Lung microvascular endothelial cell (primary cell): ENCODE results near the gene CX3CR1. TPM values are rescaled to one million over a fixed set of nuclear protein-coding genes. Genes with fewer than 3 reads are reported as not detected.

Experiments
- DNase-seq, 2 donors: peaks; one replicate each; pipeline versions ENCODE4 v3.0.0 to v3.0.0-alpha.2; 2010; ENCODE audit warnings: low read depth in 2 of 2
- total RNA-seq: library from RNA; depleted of rRNA; stranded (reverse); fragments of >200 nt; gene quantifications from 2 replicates; pipeline ENCODE4 v1.2.1, GENCODE V29; 2014

Gene CX3CR1
- total RNA-seq, 1 donor from 2014 or later, result not detected

GRCh38 chr3:39222939-39223338, 56.9 kb downstream of the CX3CR1 start:
- DNase-seq, result no peak

GRCh38 chr3:39222462-39222861, 57.4 kb downstream of the CX3CR1 start:
- no peak for DNase-seq

- no peak for DNase-seq
Measured at GRCh38 chr3:39221141-39221530, 58.7 kb downstream of the CX3CR1 start.

- DNase-seq, result no peak
Measured at GRCh38 chr3:39220407-39221140, 59.3 kb downstream of the CX3CR1 start.

- no peak for DNase-seq
Measured at GRCh38 chr3:39219702-39220101, 60.1 kb downstream of the CX3CR1 start.

- no peak for DNase-seq
Measured at GRCh38 chr3:39216176-39216790, 63.6 kb downstream of the CX3CR1 start.

GRCh38 chr3:39213613-39214012, 66.2 kb downstream of the CX3CR1 start:
- no peak for DNase-seq

Other genes starting within 250 kb of the CX3CR1 start
- gene SCN11A, start 228.1 kb downstream of the CX3CR1 start, total RNA-seq, result under 0.01 TPM in 2 replicates
- gene WDR48, start 228.0 kb downstream of the CX3CR1 start, total RNA-seq, result 25.5 and 29.2 TPM in 2 replicates
- gene GORASP1, start 172.4 kb downstream of the CX3CR1 start, total RNA-seq, result 22.4 and 31.3 TPM in 2 replicates
- gene TTC21A, start 172.4 kb downstream of the CX3CR1 start, total RNA-seq, result 1.3 and 1.6 TPM in 2 replicates
- gene CSRNP1, start 126.4 kb downstream of the CX3CR1 start, total RNA-seq, result 7.6 and 10.5 TPM in 2 replicates
- not detected in 2 replicates for gene XIRP1, start 87.4 kb downstream of the CX3CR1 start, total RNA-seq
- not detected in 2 replicates for gene CCR8, start 49.7 kb upstream of the CX3CR1 start, total RNA-seq
- 13.7 and 16.1 TPM in 2 replicates for gene SLC25A38, start 103.3 kb upstream of the CX3CR1 start, total RNA-seq
- gene RPSA, start 126.7 kb upstream of the CX3CR1 start, total RNA-seq, result 1,101 and 1,430 TPM in 2 replicates
- under 0.01 TPM in 1 of 2 replicates, not detected in the other for gene MOBP, start 187.6 kb upstream of the CX3CR1 start, total RNA-seq